Stimulated activated naive CD4-positive, alpha-beta T cell treated with Interleukin-2 at 50 U/mL for 16 hours (primary cell): Measurements from ENCODE around the gene HS3ST5.
"Not testable (repeated sequence)": the region's sequence is repeated elsewhere in the genome, so short reads cannot be mapped to it uniquely, and the experiment has no call there.

ENCODE experiments used
- DNase-seq: peaks from one replicate; lab custom pipeline; 2025; lab: John Stamatoyannopoulos, UW

Gene HS3ST5

GRCh38 chr6:114334237-114334636 lies 8.6 kb downstream of the HS3ST5 start:
- no peak for DNase-seq

- no peak for DNase-seq
These were observed 15.7 kb downstream of the HS3ST5 start for GRCh38 chr6:114327074-114327473.

GRCh38 chr6:114323784-114324183 lies 19.0 kb downstream of the HS3ST5 start:
- no peak for DNase-seq

- no peak for DNase-seq
These were observed 23.1 kb downstream of the HS3ST5 start for GRCh38 chr6:114319749-114320148.

GRCh38 chr6:114315831-114316595 lies 26.8 kb downstream of the HS3ST5 start:
- no peak for DNase-seq

- not testable (repeated sequence) for DNase-seq
These were observed 29.0 kb downstream of the HS3ST5 start for GRCh38 chr6:114313816-114314215.

- DNase-seq, result no peak
These were observed 29.9 kb downstream of the HS3ST5 start for GRCh38 chr6:114312931-114313330.

GRCh38 chr6:114310053-114310452 lies 32.8 kb downstream of the HS3ST5 start:
- DNase-seq, result no peak

- DNase-seq, result no peak
These were observed 38.4 kb downstream of the HS3ST5 start for GRCh38 chr6:114304304-114304887.

GRCh38 chr6:114301596-114302219 lies 41.1 kb downstream of the HS3ST5 start:
- DNase-seq, result no peak

GRCh38 chr6:114297135-114297534 lies 45.7 kb downstream of the HS3ST5 start:
- no peak for DNase-seq

- no peak for DNase-seq
These were observed 50.4 kb downstream of the HS3ST5 start for GRCh38 chr6:114292431-114292830.

- DNase-seq, result no peak
These were observed 51.4 kb downstream of the HS3ST5 start for GRCh38 chr6:114291428-114291827.

GRCh38 chr6:114290864-114291263 lies 52.0 kb downstream of the HS3ST5 start:
- DNase-seq, result no peak

GRCh38 chr6:114288701-114289495 lies 53.9 kb downstream of the HS3ST5 start:
- DNase-seq, result no peak

- DNase-seq, result no peak
These were observed 55.4 kb downstream of the HS3ST5 start for GRCh38 chr6:114287461-114287860.

GRCh38 chr6:114286211-114286610 lies 56.6 kb downstream of the HS3ST5 start:
- DNase-seq, result no peak

GRCh38 chr6:114284281-114284680 lies 58.5 kb downstream of the HS3ST5 start:
- no peak for DNase-seq

- no peak for DNase-seq
These were observed 60.5 kb downstream of the HS3ST5 start for GRCh38 chr6:114282292-114282691.

GRCh38 chr6:114281496-114281895 lies 61.3 kb downstream of the HS3ST5 start:
- no peak for DNase-seq

- DNase-seq, result no peak
These were observed 62.4 kb downstream of the HS3ST5 start for GRCh38 chr6:114280239-114280982.

GRCh38 chr6:114277220-114277619 lies 65.6 kb downstream of the HS3ST5 start:
- no peak for DNase-seq
